Measurements from ENCODE around the gene ADAP2.

DNA sequence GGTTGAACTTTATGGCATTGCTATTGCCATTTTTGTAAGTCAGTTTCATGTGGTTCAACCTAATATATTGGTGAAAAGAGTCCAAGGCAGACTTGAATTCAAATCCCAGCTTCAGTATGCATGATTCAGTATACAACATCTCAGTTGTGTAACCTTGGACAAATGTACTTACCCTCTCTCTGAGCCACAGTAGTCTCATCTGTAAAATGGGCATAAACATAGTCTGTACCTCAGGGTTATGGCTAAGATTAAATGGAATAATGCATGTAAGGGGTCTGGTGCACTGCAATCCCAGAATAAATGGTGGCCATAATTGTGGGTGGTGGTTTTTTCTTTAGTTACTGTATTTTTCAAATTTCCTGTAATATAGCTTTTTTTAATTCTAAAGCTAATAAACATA lies 4.7 kb upstream of the ADAP2 start:
- no peak for TF ChIP-seq POLR2A (IDR thresholded peaks at IDR 0.05)
- TF ChIP-seq, protein P1, sequence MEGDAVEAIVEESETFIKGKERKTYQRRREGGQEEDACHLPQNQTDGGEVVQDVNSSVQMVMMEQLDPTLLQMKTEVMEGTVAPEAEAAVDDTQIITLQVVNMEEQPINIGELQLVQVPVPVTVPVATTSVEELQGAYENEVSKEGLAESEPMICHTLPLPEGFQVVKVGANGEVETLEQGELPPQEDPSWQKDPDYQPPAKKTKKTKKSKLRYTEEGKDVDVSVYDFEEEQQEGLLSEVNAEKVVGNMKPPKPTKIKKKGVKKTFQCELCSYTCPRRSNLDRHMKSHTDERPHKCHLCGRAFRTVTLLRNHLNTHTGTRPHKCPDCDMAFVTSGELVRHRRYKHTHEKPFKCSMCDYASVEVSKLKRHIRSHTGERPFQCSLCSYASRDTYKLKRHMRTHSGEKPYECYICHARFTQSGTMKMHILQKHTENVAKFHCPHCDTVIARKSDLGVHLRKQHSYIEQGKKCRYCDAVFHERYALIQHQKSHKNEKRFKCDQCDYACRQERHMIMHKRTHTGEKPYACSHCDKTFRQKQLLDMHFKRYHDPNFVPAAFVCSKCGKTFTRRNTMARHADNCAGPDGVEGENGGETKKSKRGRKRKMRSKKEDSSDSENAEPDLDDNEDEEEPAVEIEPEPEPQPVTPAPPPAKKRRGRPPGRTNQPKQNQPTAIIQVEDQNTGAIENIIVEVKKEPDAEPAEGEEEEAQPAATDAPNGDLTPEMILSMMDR (IDR thresholded peaks at IDR 0.05 in 8 of 11, conservative IDR thresholded peaks at IDR 0.05 in 3 of 11) = no peak
